NCI-H69 (cell line): ENCODE results near the gene C19orf53.
"Not testable (repeated sequence)": the region's sequence is repeated elsewhere in the genome, so short reads cannot be mapped to it uniquely, and the experiment has no call there.

Experiments used
- DNase-seq: peaks from one replicate; lab custom pipeline; 2025; lab: John Stamatoyannopoulos, UW

Gene C19orf53

GRCh38 chr19:13774217-13775191 is at the start of gene C19orf53:
Gene C19orf53 (plus strand): TSS chr19:13774456. CDS start chr19:13774478, 22 bp downstream.
- peak; percentile 94 for DNase-seq

- no peak for DNase-seq
Measured at GRCh38 chr19:13726323-13726722, 47.9 kb upstream of the C19orf53 start.

- no peak for DNase-seq
Measured at GRCh38 chr19:13727798-13728197, 46.5 kb upstream of the C19orf53 start.

- no peak for DNase-seq
Measured at GRCh38 chr19:13729859-13730258, 44.4 kb upstream of the C19orf53 start.

GRCh38 chr19:13731147-13731964 is 42.9 kb upstream of the C19orf53 start:
- peak; percentile 99 for DNase-seq

- DNase-seq, result no peak
Measured at GRCh38 chr19:13732337-13732736, 41.9 kb upstream of the C19orf53 start.

GRCh38 chr19:13734751-13735150 is 39.5 kb upstream of the C19orf53 start:
- no peak for DNase-seq

- DNase-seq, result no peak
Measured at GRCh38 chr19:13738073-13738472, 36.2 kb upstream of the C19orf53 start.

- DNase-seq, result no peak
Measured at GRCh38 chr19:13741893-13742292, 32.4 kb upstream of the C19orf53 start.

- DNase-seq, result no peak
Measured at GRCh38 chr19:13742756-13743155, 31.5 kb upstream of the C19orf53 start.

GRCh38 chr19:13744174-13744573 is 30.1 kb upstream of the C19orf53 start:
- no peak for DNase-seq

GRCh38 chr19:13747098-13747453 is 27.2 kb upstream of the C19orf53 start:
- no peak for DNase-seq

GRCh38 chr19:13748169-13748828 is 26.0 kb upstream of the C19orf53 start:
- DNase-seq, result peak; percentile 52

GRCh38 chr19:13751436-13751835 is 22.8 kb upstream of the C19orf53 start:
- DNase-seq, result no peak

- DNase-seq, result not testable (repeated sequence)
Measured at GRCh38 chr19:13753622-13754021, 20.6 kb upstream of the C19orf53 start.

GRCh38 chr19:13756210-13756609 is 18.0 kb upstream of the C19orf53 start:
- DNase-seq, result no peak

GRCh38 chr19:13757805-13758772 is 16.2 kb upstream of the C19orf53 start:
- DNase-seq, result no peak

- no peak for DNase-seq
Measured at GRCh38 chr19:13758795-13759194, 15.5 kb upstream of the C19orf53 start.

- DNase-seq, result no peak
Measured at GRCh38 chr19:13761423-13761822, 12.8 kb upstream of the C19orf53 start.

- no peak for DNase-seq
Measured at GRCh38 chr19:13762635-13763235, 11.5 kb upstream of the C19orf53 start.

GRCh38 chr19:13763265-13763664 is 11.0 kb upstream of the C19orf53 start:
- DNase-seq, result no peak
